Middle frontal gyrus (tissue), 1 donor: ENCODE measurements around the gene KRIT1.

Experiments
- DNase-seq: peaks from one replicate; pipeline ENCODE4 v3.0.0-alpha.2; 2015; ENCODE audit warnings: low spot score; ENCODE audit errors: extremely low spot score

Gene KRIT1

DNA sequence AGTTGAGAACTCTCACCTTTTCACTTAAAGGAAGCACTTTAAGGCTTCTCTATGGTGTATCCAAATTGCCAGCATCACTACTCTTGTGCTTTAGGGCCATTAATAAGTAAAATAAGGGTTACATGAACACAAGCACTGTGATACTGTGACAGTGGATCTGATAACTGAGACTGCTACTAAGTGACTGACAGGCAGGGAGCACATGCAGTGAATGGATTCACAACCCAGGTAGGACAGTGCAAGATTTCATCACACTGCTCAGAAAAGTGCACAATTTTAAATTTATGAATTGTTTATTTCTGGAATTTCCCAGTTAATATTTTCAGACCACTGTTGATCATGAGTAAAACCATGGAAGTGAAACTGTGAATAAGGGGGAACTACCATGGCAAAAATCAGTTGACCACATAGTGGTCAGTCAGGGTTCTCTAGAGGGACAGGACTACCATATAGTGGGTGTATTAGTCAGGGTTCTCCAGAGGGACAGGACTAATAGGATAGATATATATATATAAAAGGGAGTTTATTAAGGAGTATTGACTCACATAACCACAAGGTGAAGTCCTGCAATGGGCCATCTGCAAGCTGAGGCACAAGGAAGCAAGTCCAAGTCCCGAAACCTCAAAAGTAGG lies 90.5 kb downstream of the KRIT1 start:
- no peak for DNase-seq

DNA sequence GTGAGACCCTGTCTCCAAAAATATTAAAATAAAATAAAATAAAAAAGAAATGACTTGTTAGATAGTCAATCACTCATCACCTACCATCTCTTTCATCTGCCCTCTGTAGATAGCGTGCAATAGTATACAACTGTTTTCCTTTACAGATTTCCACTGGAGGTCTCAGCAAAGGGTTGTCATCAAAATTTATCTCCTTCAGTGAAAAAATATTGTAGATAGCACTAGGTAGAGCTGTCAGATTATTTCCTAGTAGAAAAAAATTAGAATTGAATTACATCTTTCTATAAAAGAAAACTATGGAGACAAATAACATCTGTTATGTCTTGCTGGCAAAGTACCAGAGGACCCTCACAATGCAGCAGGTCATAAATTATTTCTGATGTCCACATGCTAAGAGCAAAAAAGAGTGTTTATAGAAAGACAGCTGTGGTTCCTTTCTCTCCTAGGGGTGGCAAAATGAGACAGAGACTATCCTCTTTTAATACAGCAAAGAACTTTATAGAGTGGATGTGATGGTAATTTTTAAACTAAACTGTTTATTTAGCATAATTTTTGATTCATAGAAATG lies 95.2 kb downstream of the KRIT1 start:
- DNase-seq: no peak

DNA sequence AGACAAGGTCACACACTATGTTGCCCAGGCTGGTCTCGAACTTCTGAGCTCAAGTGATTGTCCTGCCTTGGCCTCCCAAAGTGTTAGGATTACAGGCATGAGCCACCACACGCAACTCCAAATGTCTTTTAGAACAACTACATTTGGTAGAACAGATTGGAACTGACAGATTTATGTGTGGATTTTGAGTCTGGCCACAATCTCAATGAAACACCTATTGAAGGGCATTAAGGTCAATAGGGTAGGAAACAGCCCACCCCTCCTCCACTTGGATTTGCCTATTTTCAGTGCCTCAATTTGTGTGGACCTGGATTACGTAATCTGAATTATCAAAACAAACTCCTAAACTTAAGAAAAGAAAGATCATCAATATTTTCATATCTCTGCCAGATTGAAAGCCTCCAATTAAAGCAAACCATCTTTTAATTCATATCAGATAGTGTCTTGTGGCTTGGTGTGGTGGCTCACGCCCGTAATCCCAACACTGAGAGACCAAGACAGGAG lies 95.9 kb downstream of the KRIT1 start:
- DNase-seq: no peak
